H1 (cell line): ENCODE data around the gene EGFR. TPM values are rescaled to one million over a fixed set of nuclear protein-coding genes. Genes with fewer than 3 reads are reported as not detected.

Experiments
- CTCF ChIA-PET: fragments of 300-600 bp; sonication (Branson Sonifier 250); formaldehyde crosslinking; loops from one replicate; lab custom pipeline; 2021; ENCODE audit not compliant: partially characterized antibody; lab: Charles Lee
- POLR2A ChIA-PET: fragments of 300-600 bp; sonication (Branson Sonifier 250); formaldehyde crosslinking; loops from one replicate; lab custom pipeline; 2021; ENCODE audit warnings: inconsistent platforms; ENCODE audit not compliant: partially characterized antibody; lab: Charles Lee
- DNase-seq, 2 experiments: peaks; one replicate each; pipeline versions ENCODE4 v3.0.0 to v3.0.0-alpha.2; 2010 to 2022; ENCODE audit warnings: low spot score in 2 of 2, low read depth in 1 of 2, mixed read lengths in 1 of 2
- FAIRE-seq: peaks from 2 replicates; lab custom pipeline; 2011; peaks lifted over from hg19 to GRCh38; lab: Jason Lieb, UNC
- H2AFZ ChIP-seq: 2 replicates; pipeline ENCODE4 v1.8.1; 2012; ENCODE audit warnings: low read length, inconsistent platforms
- H2AK5ac ChIP-seq: 2 replicates; pipeline ENCODE4 v1.6.1; 2013; ENCODE audit warnings: low read depth, low read length
- H2BK120ac ChIP-seq: replicated peaks from 2 replicates; pipeline ENCODE3; 2013; ENCODE audit warnings: low read depth, low read length, inconsistent platforms
- H2BK12ac ChIP-seq: 2 replicates; pipeline ENCODE4 v1.6.1; 2013; ENCODE audit warnings: low read depth, low read length
- H2BK15ac ChIP-seq: 2 replicates; pipeline ENCODE4 v1.6.1; 2013; ENCODE audit warnings: low read length
- H2BK20ac ChIP-seq: 2 replicates; pipeline ENCODE4 v1.6.1; 2013; ENCODE audit warnings: low read length
- H2BK5ac ChIP-seq: 2 replicates; pipeline ENCODE4 v1.6.1; 2013; ENCODE audit warnings: low read depth, low read length
- H3K14ac ChIP-seq: 2 replicates; pipeline ENCODE4 v1.6.1; 2013; ENCODE audit warnings: inconsistent platforms; ENCODE audit not compliant: insufficient read length
- H3K18ac ChIP-seq: 2 replicates; pipeline ENCODE4 v1.6.1; 2013; ENCODE audit warnings: low read length; ENCODE audit errors: extremely low read depth
- H3K23ac ChIP-seq: 2 replicates; pipeline ENCODE4 v1.6.1; 2013; ENCODE audit warnings: inconsistent platforms; ENCODE audit not compliant: insufficient read length
- H3K23me2 ChIP-seq: 2 replicates; pipeline ENCODE4 v1.6.1; 2013; ENCODE audit warnings: low read depth, low read length
- H3K27ac ChIP-seq: 2 replicates; pipeline ENCODE4 v1.6.1; 2011; ENCODE audit warnings: low read depth, low read length, inconsistent platforms
- H3K27me3 ChIP-seq, 4 experiments: replicated peaks in 1 of 4; 1 replicate in 1 of 4; 2 replicates in 3 of 4; pipeline versions ENCODE4 v1.6.1 to v1.8.1; 2011 to 2013; ENCODE audit warnings: low read length in 3 of 4, mild to moderate bottlenecking in 3 of 4, inconsistent platforms in 2 of 4, mixed read lengths in 2 of 4, moderate library complexity in 1 of 4; ENCODE audit not compliant: control insufficient read depth in 3 of 4, insufficient read depth in 3 of 4; ENCODE audit errors: extremely low read depth in 1 of 4
- H3K36me3 ChIP-seq, 4 experiments: 2 replicates each; pipeline versions ENCODE4 v1.6.1 to v1.8.1; 2011 to 2013; ENCODE audit warnings: mild to moderate bottlenecking in 4 of 4, low read length in 3 of 4, moderate library complexity in 2 of 4, control low read depth in 1 of 4, inconsistent platforms in 1 of 4; ENCODE audit not compliant: insufficient read depth in 4 of 4, control insufficient read depth in 2 of 4
- H3K4ac ChIP-seq: replicated peaks from 2 replicates; pipeline ENCODE3; 2013; ENCODE audit warnings: low read length, low read depth, mixed read lengths, inconsistent platforms; ENCODE audit not compliant: insufficient read length
- H3K4me1 ChIP-seq, 4 experiments: replicated peaks in 1 of 4; 1 replicate in 1 of 4; 2 replicates in 3 of 4; pipeline versions ENCODE4 v1.6.1 to v1.8.1; 2011 to 2013; ENCODE audit warnings: low read length in 3 of 4, inconsistent platforms in 2 of 4, mixed read lengths in 1 of 4; ENCODE audit not compliant: insufficient read depth in 4 of 4, control insufficient read depth in 3 of 4
- H3K4me2 ChIP-seq, 2 experiments: 2 replicates each; pipeline versions ENCODE4 v1.6.1 to v1.8.1; 2011 to 2013; ENCODE audit warnings: low read depth in 2 of 2, low read length in 2 of 2, control low read depth in 1 of 2, inconsistent platforms in 1 of 2, mild to moderate bottlenecking in 1 of 2; ENCODE audit not compliant: insufficient read depth in 1 of 2
- H3K4me3 ChIP-seq, 4 experiments: fragments of 200-600, 300-600 bp in 1 of 4; sonication (generic), shearing (Covaris generic), sonication (Bioruptor Twin) in 1 of 4; 2 replicates each; pipeline versions ENCODE4 v1.5.1 to v1.8.1; 2011 to 2016; ENCODE audit warnings: low read length in 4 of 4, low read depth in 3 of 4, control low read depth in 2 of 4, inconsistent platforms in 2 of 4, mild to moderate bottlenecking in 2 of 4, mixed read lengths in 1 of 4, moderate library complexity in 1 of 4; ENCODE audit not compliant: insufficient read depth in 2 of 4; ENCODE audit errors: extremely low read depth in 1 of 4
- H3K56ac ChIP-seq: replicated peaks from 2 replicates; pipeline ENCODE3; 2013; ENCODE audit warnings: low read depth, mild to moderate bottlenecking, mixed read lengths, low read length, inconsistent platforms; ENCODE audit not compliant: insufficient read length
- H3K79me1 ChIP-seq: 2 replicates; pipeline ENCODE4 v1.6.1; 2013; ENCODE audit warnings: low read depth, low read length, control low read depth
- H3K79me2 ChIP-seq, 2 experiments: 2 replicates each; pipeline versions ENCODE4 v1.6.1 to v1.8.1; 2012 to 2013; ENCODE audit warnings: low read length in 2 of 2, mild to moderate bottlenecking in 2 of 2, inconsistent platforms in 1 of 2; ENCODE audit not compliant: insufficient read depth in 2 of 2, control insufficient read depth in 1 of 2
- H3K9ac ChIP-seq, 4 experiments: replicated peaks in 1 of 4; 1 replicate in 1 of 4; 2 replicates in 3 of 4; pipeline versions ENCODE4 v1.6.1 to v1.8.1; 2011 to 2013; ENCODE audit warnings: low read depth in 3 of 4, low read length in 3 of 4, control low read depth in 2 of 4, mild to moderate bottlenecking in 2 of 4, moderate library complexity in 2 of 4, inconsistent platforms in 1 of 4; ENCODE audit errors: extremely low read depth in 1 of 4
- H3K9me3 ChIP-seq, 2 experiments: 2 replicates each; pipeline versions ENCODE4 v1.6.1 to v1.8.1; 2012 to 2013; ENCODE audit warnings: mild to moderate bottlenecking in 2 of 2, moderate library complexity in 2 of 2, control low read depth in 1 of 2, inconsistent platforms in 1 of 2, low read depth in 1 of 2, low read length in 1 of 2, mixed read lengths in 1 of 2; ENCODE audit not compliant: insufficient read depth in 2 of 2
- H4K20me1 ChIP-seq, 2 experiments: replicated peaks in 1 of 2; 2 replicates each; pipeline versions ENCODE3 to v1.8.1; 2011 to 2013; ENCODE audit warnings: inconsistent platforms in 2 of 2, low read length in 2 of 2, mild to moderate bottlenecking in 1 of 2; ENCODE audit not compliant: insufficient read depth in 2 of 2, control insufficient read depth in 1 of 2
- H4K5ac ChIP-seq: 2 replicates; pipeline ENCODE4 v1.6.1; 2013; ENCODE audit warnings: low read length, low read depth, mixed read lengths, inconsistent platforms; ENCODE audit not compliant: insufficient read length
- H4K8ac ChIP-seq: 2 replicates; pipeline ENCODE4 v1.8.0; 2013; ENCODE audit warnings: mild to moderate bottlenecking, moderate library complexity, low read length, inconsistent platforms; ENCODE audit not compliant: insufficient read depth; ENCODE audit errors: extremely low read depth
- H4K91ac ChIP-seq: replicated peaks from 2 replicates; pipeline ENCODE3; 2013; ENCODE audit warnings: low read length, mixed read lengths, inconsistent platforms; ENCODE audit not compliant: insufficient read length
- CTCF ChIP-seq, 3 experiments: IDR thresholded peaks; 1 replicate in 2 of 3; 2 replicates in 1 of 3; pipeline versions ENCODE4 v1.5.1 to v1.6.1; 2011; ENCODE audit warnings: low read length in 3 of 3, mild to moderate bottlenecking in 3 of 3, inconsistent platforms in 2 of 3, low read depth in 1 of 3, moderate library complexity in 1 of 3; ENCODE audit not compliant: insufficient read depth in 1 of 3; ENCODE audit errors: control extremely low read depth in 1 of 3
- KDM1A ChIP-seq: fragments of 200-600, 300-600 bp; sonication (generic); IDR thresholded peaks from 2 replicates; pipeline ENCODE4 v1.7.1; 2016; ENCODE audit warnings: mild to moderate bottlenecking, low read length, borderline replicate concordance
- SP1 ChIP-seq: IDR thresholded peaks from 2 replicates; pipeline ENCODE4 v1.6.1; 2011; ENCODE audit warnings: low read depth, low read length
- SUZ12 ChIP-seq: fragments of 200-600 bp; sonication (generic); IDR thresholded peaks from 2 replicates; pipeline ENCODE4 v1.6.1; 2012; ENCODE audit warnings: mild to moderate bottlenecking, inconsistent platforms, low read length, moderate library complexity, mixed read lengths
- WGBS, 2 experiments: shearing (Covaris generic) in 1 of 2; methylation state at CpG; one replicate each; pipeline versions ENCODE4 v1.1.6 to v1.1.7; 2013 to 2015; ENCODE audit warnings: low lambda C conversion rate in 2 of 2, mixed read lengths in 2 of 2, inconsistent platforms in 1 of 2, low coverage in 1 of 2, missing lambda C conversion rate in 1 of 2; ENCODE audit not compliant: insufficient replicate concordance in 2 of 2, insufficient coverage in 1 of 2, insufficient read length in 1 of 2; ENCODE audit errors: extremely low coverage in 1 of 2, missing lambda C conversion rate in 1 of 2; 5-methylcytosine and 5-hydroxymethylcytosine counted together
- polyA plus RNA-seq, 7 experiments: library from polyadenylated mRNA; depleted of rRNA in 3 of 7; stranded (reverse) in 5 of 7; unstranded in 2 of 7; fragments of >200 nt in 5 of 7; fragments of 200-250 nt in 2 of 7; gene quantifications; 1 replicate in 5 of 7; 2 replicates in 1 of 7; 4 replicates in 1 of 7; pipeline versions ENCODE4 v1.2.1 to v1.2.3, GENCODE V29; 2011 to 2013; ENCODE audit warnings: missing spikeins in 2 of 7, mixed read lengths in 2 of 7
- total RNA-seq: library from RNA; stranded (reverse); fragmentation: NEBNext Ultra II Directional; extraction: Animal tissue kit (Norgen Biotek cat#: 25700); gene quantifications from 2 replicates; pipeline ENCODE4 v1.2.1, GENCODE V29; 2021
- TF ChIP-seq, protein P1 (sequence below): IDR thresholded peaks from 2 replicates; pipeline ENCODE4 v1.6.1; 2012; ENCODE audit warnings: low read length, inconsistent platforms

Gene EGFR
- total and polyA plus RNA-seq, 2 of the 8 experiments (the other 6 are each of a cell fraction or from before 2014, with no cell fraction given) = 1.9 to 5.8 TPM

GRCh38 chr7:55073051-55073511, 54.3 kb downstream of the EGFR start:
- Histone ChIP-seq H3K14ac (no peak overlapping the region), H3K18ac (no peak overlapping the region), H2AK5ac (no peak overlapping the region), H3K4me3 (no peak overlapping the region), H3K56ac (no peak overlapping the region), H2BK5ac (no peak overlapping the region), H3K9me3 (no peaks in the 10 kb centered on the region), H3K4ac (no peak overlapping the region), H3K27ac (no peak overlapping the region), H2BK20ac (no peak overlapping the region), H2AFZ (no peak overlapping the region), H4K20me1 (no peaks in the 10 kb centered on the region), H3K27me3 (no peaks in the 10 kb centered on the region), H3K4me1 (no peaks in the 10 kb centered on the region), H3K9ac (no peak overlapping the region), H3K23me2 (no peaks in the 10 kb centered on the region), H4K91ac (no peak overlapping the region), H3K23ac (no peak overlapping the region), H2BK15ac (no peak overlapping the region), H3K36me3 (no peaks in the 10 kb centered on the region), H4K5ac (no peak overlapping the region), H3K4me2 (no peak overlapping the region), H2BK120ac (no peak overlapping the region), H2BK12ac (no peak overlapping the region), H4K8ac (no peak overlapping the region), H3K79me2 (no peaks in the 10 kb centered on the region), H3K79me1 (no peaks in the 10 kb centered on the region)
- POLR2A ChIA-PET = no interaction called here
- 86% methylated on average over 4 of the region's 4 CpGs; no CpG with 5 or more reads in 1 of the 2 experiments for WGBS, 2 experiments
- TF ChIP-seq CTCF (IDR thresholded peaks at IDR 0.05; ENCODE audit: control extremely low read depth in 1 of 3, insufficient read depth in 1 of 3, low read depth in 1 of 3, low read length in 3 of 3) = no peak
- TF ChIP-seq, protein P1, sequence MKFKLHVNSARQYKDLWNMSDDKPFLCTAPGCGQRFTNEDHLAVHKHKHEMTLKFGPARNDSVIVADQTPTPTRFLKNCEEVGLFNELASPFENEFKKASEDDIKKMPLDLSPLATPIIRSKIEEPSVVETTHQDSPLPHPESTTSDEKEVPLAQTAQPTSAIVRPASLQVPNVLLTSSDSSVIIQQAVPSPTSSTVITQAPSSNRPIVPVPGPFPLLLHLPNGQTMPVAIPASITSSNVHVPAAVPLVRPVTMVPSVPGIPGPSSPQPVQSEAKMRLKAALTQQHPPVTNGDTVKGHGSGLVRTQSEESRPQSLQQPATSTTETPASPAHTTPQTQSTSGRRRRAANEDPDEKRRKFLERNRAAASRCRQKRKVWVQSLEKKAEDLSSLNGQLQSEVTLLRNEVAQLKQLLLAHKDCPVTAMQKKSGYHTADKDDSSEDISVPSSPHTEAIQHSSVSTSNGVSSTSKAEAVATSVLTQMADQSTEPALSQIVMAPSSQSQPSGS = no peak
- TF ChIP-seq KDM1A = no peak
- no peak for TF ChIP-seq SUZ12
- TF ChIP-seq SP1 = no peak
- DNase-seq (no peak), FAIRE-seq (no peak)
- CTCF ChIA-PET = no interaction called here
